Gastrocnemius medialis (tissue), 4 donors: Measurements from ENCODE around the gene KIF13A.

ENCODE experiments used
- POLR2A ChIP-seq, 2 donors: fragments of 450-650 bp; IDR thresholded peaks; one replicate each; pipeline ENCODE4 v1.6.1; 2017; ENCODE audit warnings: antibody characterized with exemption in 2 of 2, mild to moderate bottlenecking in 2 of 2, moderate library complexity in 2 of 2
- TF ChIP-seq, protein P1 (sequence below), 5 experiments: fragments of 450-650 bp in 3 of 5; fragments of 200-600 bp in 2 of 5; sonication (generic) in 2 of 5; IDR thresholded peaks in 4 of 5; conservative IDR thresholded peaks in 1 of 5; 1 replicate in 4 of 5; 2 replicates in 1 of 5; pipeline ENCODE4 v1.5.1; 2016 to 2019; ENCODE audit warnings: antibody characterized with exemption in 5 of 5, mild to moderate bottlenecking in 3 of 5, moderate library complexity in 3 of 5

DNA sequence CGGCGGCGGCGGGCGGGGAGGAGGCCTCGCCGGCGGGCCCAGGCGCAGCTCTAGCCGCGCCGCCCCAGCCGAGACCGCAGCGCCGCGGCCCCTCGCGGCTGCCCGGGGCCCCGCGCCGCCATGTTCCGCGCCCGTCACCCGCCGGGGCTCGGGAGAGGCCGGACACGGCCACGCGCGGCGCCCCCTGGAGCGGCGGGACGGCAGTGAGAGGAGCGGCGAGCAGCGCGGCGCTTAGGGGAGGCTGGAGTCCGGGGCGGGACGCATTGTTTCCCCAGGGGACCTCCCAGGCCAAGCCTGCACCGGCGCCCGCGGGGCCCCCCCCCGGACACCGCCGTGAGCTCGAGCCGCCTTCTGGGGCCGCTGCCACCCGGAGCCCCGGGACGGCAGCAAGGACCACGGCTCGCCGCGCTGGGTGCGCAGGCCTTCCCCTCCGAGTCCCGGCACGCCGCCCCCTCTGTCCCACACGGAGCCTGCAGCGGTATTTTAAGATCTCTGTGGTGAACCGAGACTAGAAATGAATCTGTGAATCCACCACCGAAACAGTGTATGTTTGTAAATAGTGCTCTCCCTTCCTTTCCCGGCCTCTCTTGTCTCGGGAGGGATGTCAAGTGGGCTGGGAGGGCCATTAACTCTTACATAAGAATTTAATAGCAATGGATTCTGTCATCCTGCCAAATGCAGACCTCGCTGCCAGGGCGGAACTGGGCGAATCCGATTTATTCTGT, 424 bp upstream of the KIF13A start:
- TF ChIP-seq, protein P1, sequence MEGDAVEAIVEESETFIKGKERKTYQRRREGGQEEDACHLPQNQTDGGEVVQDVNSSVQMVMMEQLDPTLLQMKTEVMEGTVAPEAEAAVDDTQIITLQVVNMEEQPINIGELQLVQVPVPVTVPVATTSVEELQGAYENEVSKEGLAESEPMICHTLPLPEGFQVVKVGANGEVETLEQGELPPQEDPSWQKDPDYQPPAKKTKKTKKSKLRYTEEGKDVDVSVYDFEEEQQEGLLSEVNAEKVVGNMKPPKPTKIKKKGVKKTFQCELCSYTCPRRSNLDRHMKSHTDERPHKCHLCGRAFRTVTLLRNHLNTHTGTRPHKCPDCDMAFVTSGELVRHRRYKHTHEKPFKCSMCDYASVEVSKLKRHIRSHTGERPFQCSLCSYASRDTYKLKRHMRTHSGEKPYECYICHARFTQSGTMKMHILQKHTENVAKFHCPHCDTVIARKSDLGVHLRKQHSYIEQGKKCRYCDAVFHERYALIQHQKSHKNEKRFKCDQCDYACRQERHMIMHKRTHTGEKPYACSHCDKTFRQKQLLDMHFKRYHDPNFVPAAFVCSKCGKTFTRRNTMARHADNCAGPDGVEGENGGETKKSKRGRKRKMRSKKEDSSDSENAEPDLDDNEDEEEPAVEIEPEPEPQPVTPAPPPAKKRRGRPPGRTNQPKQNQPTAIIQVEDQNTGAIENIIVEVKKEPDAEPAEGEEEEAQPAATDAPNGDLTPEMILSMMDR (IDR thresholded peaks at IDR 0.05 in 4 of 5, conservative IDR thresholded peaks at IDR 0.05 in 1 of 5), result peak; percentile 21 to 54 (median 45)
- peak; percentile 63 to 78 for TF ChIP-seq POLR2A (IDR thresholded peaks at IDR 0.05)
